Mucosa of stomach (tissue), 1 donor: ENCODE results near the gene MAOB.

Source experiments
- H3K27me3 ChIP-seq: one replicate; pipeline ENCODE4 v1.7.0; 2013; ENCODE audit warnings: mild to moderate bottlenecking, low read length; ENCODE audit not compliant: control insufficient read depth, insufficient read depth
- H3K36me3 ChIP-seq: one replicate; pipeline ENCODE4 v1.7.0; 2013; ENCODE audit warnings: low read length; ENCODE audit not compliant: control insufficient read depth, insufficient read depth
- H3K4me1 ChIP-seq: one replicate; pipeline ENCODE4 v1.7.0; 2013; ENCODE audit warnings: mild to moderate bottlenecking, low read length; ENCODE audit not compliant: control insufficient read depth, insufficient read depth
- H3K4me3 ChIP-seq: one replicate; pipeline ENCODE4 v1.7.0; 2013; ENCODE audit warnings: low read length
- H3K9ac ChIP-seq: one replicate; pipeline ENCODE4 v1.7.0; 2013; ENCODE audit warnings: mild to moderate bottlenecking, low read length, moderate library complexity
- H3K9me3 ChIP-seq: one replicate; pipeline ENCODE4 v1.7.0; 2013; ENCODE audit warnings: mild to moderate bottlenecking, low read length, moderate library complexity; ENCODE audit not compliant: control insufficient read depth
- donor health status: Pancreatic carcinoma.

Gene MAOB

GRCh38 chrX:43880425-43880824 lies 1.8 kb downstream of the MAOB start:
- Histone ChIP-seq H3K9me3 (no peaks in the 10 kb centered on the region), H3K36me3 (no peaks in the 10 kb centered on the region), H3K9ac (no peak overlapping the region), H3K27me3 (no peaks in the 10 kb centered on the region), H3K4me1 (peaks cover 9% of the 10 kb centered on the region), H3K4me3 (no peak overlapping the region)

DNA sequence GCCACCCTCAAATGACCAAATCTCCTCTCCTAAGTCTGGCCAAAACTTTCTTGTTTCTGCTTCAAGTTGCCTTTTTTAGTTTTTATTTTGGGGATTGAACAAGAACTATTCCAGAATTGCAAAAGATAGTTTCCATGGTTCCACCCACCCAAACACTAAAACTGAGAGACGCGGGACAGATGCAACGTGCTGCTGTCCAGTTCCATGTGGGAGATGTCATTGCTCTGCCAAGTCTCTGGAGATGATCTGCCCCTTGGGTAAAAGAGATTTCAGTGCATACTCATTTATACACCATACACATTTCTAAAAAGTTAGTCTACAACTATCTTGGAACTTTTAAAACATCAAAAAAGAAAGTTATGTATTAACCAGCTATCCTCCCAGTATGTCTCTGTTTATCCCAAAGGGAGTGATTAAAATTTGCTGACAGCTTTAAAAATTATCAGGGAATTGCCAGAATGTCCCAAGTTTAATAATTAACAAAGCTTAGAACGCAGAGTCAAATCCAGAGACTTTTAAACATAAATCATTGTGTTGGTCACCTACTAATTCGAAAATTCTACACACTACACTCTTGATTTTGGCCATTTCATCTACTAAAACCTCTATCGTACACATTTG lies 3.2 kb downstream of the MAOB start:
- Histone ChIP-seq H3K36me3 (no peaks in the 10 kb centered on the region), H3K4me1 (peaks cover 9% of the 10 kb centered on the region), H3K9ac (no peak overlapping the region), H3K9me3 (no peaks in the 10 kb centered on the region), H3K27me3 (no peaks in the 10 kb centered on the region), H3K4me3 (no peak overlapping the region)

DNA sequence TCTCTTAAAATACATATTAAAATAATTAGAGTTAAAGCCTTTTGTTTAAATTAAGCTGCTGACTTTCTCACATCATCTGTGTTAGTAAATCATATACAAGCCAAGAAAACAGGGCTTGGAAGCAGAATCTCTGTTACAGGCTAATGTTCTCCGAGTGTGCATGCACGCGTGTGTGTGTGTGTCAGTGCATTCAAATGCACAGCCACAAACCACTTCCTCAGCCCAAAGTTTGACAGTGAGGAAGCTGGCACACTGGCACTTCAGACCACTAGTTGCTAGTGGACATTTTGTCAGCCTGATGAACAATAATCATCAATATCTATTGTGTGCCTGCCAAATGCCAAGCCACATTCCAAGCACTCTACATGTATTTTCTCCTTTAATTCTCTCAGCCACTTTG lies 5.6 kb downstream of the MAOB start:
- peaks cover 9% of the 10 kb centered on the region for H3K4me1 ChIP-seq
- no peaks in the 10 kb centered on the region for H3K9me3 ChIP-seq
- no peaks in the 10 kb centered on the region for H3K27me3 ChIP-seq
- no peaks in the 10 kb centered on the region for H3K36me3 ChIP-seq
- no peak overlapping the region for H3K4me3 ChIP-seq
- no peak overlapping the region for H3K9ac ChIP-seq

GRCh38 chrX:43870758-43871419 lies 11.4 kb downstream of the MAOB start:
- H3K9me3 ChIP-seq, result no peaks in the 10 kb centered on the region
- peaks cover 10% of the 10 kb centered on the region for H3K4me1 ChIP-seq
- H3K4me3 ChIP-seq, result no peak overlapping the region
- no peak overlapping the region for H3K9ac ChIP-seq
- H3K36me3 ChIP-seq, result no peaks in the 10 kb centered on the region
- H3K27me3 ChIP-seq, result no peaks in the 10 kb centered on the region

- Histone ChIP-seq H3K27me3 (no peaks in the 10 kb centered on the region), H3K36me3 (no peaks in the 10 kb centered on the region), H3K9me3 (no peaks in the 10 kb centered on the region), H3K4me1 (peaks cover 10% of the 10 kb centered on the region), H3K4me3 (no peak overlapping the region), H3K9ac (no peak overlapping the region)
Observed at GRCh38 chrX:43870011-43870410, 12.2 kb downstream of the MAOB start.

DNA sequence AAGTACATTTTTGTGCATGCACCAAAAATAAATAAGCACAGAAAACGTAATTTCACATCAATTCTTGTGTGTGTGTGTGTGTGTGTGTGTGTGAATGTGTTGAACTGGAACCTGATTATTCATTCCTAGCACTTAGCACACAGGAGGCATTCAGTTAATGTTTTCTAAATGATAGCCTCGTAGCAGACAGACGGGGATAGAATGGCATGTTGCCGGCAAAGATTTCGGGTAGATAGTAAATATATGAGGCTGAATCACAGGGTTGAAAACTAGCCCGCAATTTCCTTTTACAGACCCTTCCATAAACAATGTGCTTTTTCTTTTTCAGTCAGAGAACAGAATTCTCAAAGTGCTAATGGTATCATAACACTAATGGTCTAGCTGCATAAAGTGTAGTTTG lies 13.5 kb downstream of the MAOB start:
- H3K36me3 ChIP-seq, result no peaks in the 10 kb centered on the region
- H3K4me3 ChIP-seq, result no peak overlapping the region
- peaks cover 10% of the 10 kb centered on the region for H3K4me1 ChIP-seq
- H3K9ac ChIP-seq, result no peak overlapping the region
- no peaks in the 10 kb centered on the region for H3K27me3 ChIP-seq
- no peaks in the 10 kb centered on the region for H3K9me3 ChIP-seq

GRCh38 chrX:43866423-43866822 lies 15.8 kb downstream of the MAOB start:
- H3K4me1 ChIP-seq, result peaks cover 15% of the 10 kb centered on the region
- H3K36me3 ChIP-seq, result no peaks in the 10 kb centered on the region
- no peak overlapping the region for H3K9ac ChIP-seq
- no peak overlapping the region for H3K4me3 ChIP-seq
- no peaks in the 10 kb centered on the region for H3K9me3 ChIP-seq
- no peaks in the 10 kb centered on the region for H3K27me3 ChIP-seq

- H3K4me1 ChIP-seq, result peaks cover 10% of the 10 kb centered on the region
- H3K9me3 ChIP-seq, result no peaks in the 10 kb centered on the region
- no peak overlapping the region for H3K9ac ChIP-seq
- H3K36me3 ChIP-seq, result no peaks in the 10 kb centered on the region
- H3K4me3 ChIP-seq, result no peak overlapping the region
- no peaks in the 10 kb centered on the region for H3K27me3 ChIP-seq
Observed at GRCh38 chrX:43865791-43866190, 16.5 kb downstream of the MAOB start.

- Histone ChIP-seq H3K4me1 (peaks cover 7% of the 10 kb centered on the region), H3K36me3 (no peaks in the 10 kb centered on the region), H3K27me3 (no peaks in the 10 kb centered on the region), H3K9ac (no peak overlapping the region), H3K4me3 (no peak overlapping the region), H3K9me3 (no peaks in the 10 kb centered on the region)
Observed at GRCh38 chrX:43862434-43862833, 19.8 kb downstream of the MAOB start.

DNA sequence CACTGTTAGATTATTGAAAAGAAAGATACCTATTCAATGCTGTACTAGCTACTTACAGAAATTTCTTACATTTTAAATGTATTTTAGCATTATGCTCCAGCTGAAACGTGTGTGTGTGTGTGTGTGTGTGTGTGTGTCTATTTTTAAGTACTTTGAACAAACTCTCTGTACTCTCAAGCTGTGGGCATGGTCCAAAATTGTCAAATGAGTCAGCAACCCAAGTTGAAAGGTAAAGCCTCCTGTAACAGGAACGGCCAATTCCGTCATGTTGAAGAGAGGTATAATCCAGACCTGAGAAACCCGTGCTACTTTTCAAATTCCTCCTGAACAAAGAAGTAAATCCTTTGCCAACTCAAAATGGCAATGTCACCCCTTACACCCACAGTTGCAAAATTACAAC lies 20.5 kb downstream of the MAOB start:
- H3K9me3 ChIP-seq, result no peaks in the 10 kb centered on the region
- no peaks in the 10 kb centered on the region for H3K27me3 ChIP-seq
- peaks cover 7% of the 10 kb centered on the region for H3K4me1 ChIP-seq
- H3K9ac ChIP-seq, result no peak overlapping the region
- H3K4me3 ChIP-seq, result no peak overlapping the region
- H3K36me3 ChIP-seq, result no peaks in the 10 kb centered on the region

GRCh38 chrX:43860646-43861370 lies 21.4 kb downstream of the MAOB start:
- Histone ChIP-seq H3K36me3 (no peaks in the 10 kb centered on the region), H3K9me3 (no peaks in the 10 kb centered on the region), H3K4me3 (no peak overlapping the region), H3K4me1 (peaks cover 7% of the 10 kb centered on the region), H3K9ac (no peak overlapping the region), H3K27me3 (no peaks in the 10 kb centered on the region)

DNA sequence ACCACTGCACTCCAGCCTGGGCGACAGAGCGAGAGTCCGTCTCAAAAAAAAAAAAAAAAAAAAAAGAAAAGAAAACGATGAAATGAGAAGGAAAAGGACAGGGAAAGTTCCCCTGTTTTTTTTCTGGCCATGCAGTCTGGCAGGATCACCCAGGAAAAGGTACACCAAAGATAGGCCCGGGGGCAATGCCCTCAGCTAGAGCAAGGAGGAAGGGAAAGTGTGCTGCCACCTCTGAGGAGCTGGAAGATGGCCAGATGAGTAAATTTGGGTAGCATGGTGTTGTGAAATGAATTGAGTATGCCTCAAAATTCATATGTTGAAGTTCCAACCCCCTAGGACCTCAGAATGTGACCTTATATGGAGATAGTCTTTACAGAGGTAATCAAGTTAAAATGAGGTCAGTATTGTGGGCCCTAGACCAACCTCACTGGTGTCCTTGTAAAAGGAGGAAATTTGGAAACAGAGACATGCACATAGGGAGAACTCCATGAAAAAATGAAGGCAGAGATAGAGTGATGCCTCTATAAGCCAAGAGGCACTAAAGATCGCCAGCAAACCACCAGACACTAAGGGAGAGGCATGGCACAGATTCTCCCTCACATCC lies 28.9 kb downstream of the MAOB start:
- H3K36me3 ChIP-seq, result no peaks in the 10 kb centered on the region
- H3K4me3 ChIP-seq, result no peak overlapping the region
- peaks cover 4% of the 10 kb centered on the region for H3K4me1 ChIP-seq
- no peak overlapping the region for H3K9ac ChIP-seq
- H3K27me3 ChIP-seq, result no peaks in the 10 kb centered on the region
- H3K9me3 ChIP-seq, result no peaks in the 10 kb centered on the region
